Mesodermal cell (in vitro differentiated cells): Measurements from ENCODE around the gene LSAMP.

Source experiments
- H3K27ac ChIP-seq: 2 replicates; pipeline ENCODE4 v1.7.0; 2013; ENCODE audit warnings: mild to moderate bottlenecking, low read depth, low read length, moderate library complexity; ENCODE audit not compliant: severe bottlenecking
- H3K36me3 ChIP-seq: 2 replicates; pipeline ENCODE4 v1.7.1; 2013; ENCODE audit warnings: mild to moderate bottlenecking, low read length, moderate library complexity; ENCODE audit not compliant: control insufficient read depth, insufficient read depth
- H3K4me1 ChIP-seq: one replicate; pipeline ENCODE4 v1.7.1; 2013; ENCODE audit warnings: mild to moderate bottlenecking, low read length; ENCODE audit not compliant: insufficient read depth, control insufficient read depth, poor library complexity, severe bottlenecking
- H3K4me3 ChIP-seq: 2 replicates; pipeline ENCODE4 v1.7.0; 2013; ENCODE audit warnings: low read length, control low read depth, mild to moderate bottlenecking; ENCODE audit not compliant: insufficient read depth, poor library complexity, severe bottlenecking; ENCODE audit errors: extremely low read depth
- H3K9me3 ChIP-seq: 2 replicates; pipeline ENCODE4 v1.7.1; 2013; ENCODE audit warnings: mild to moderate bottlenecking, low read length, moderate library complexity; ENCODE audit not compliant: control insufficient read depth
- WGBS, 2 experiments: methylation state at CpG; one replicate each; pipeline ENCODE4 v1.1.5; 2013; ENCODE audit warnings: missing lambda C conversion rate in 2 of 2; ENCODE audit not compliant: insufficient coverage in 2 of 2; 5-methylcytosine and 5-hydroxymethylcytosine counted together

Gene LSAMP

GRCh38 chr3:116367761-116368395 lies 77.4 kb downstream of the LSAMP start:
- no peak overlapping the region for H3K27ac ChIP-seq
- WGBS, 2 experiments: 73 to 96% methylated on average over 3 to 5 of the region's 9 CpGs
- no peaks in the 10 kb centered on the region for H3K36me3 ChIP-seq
- H3K4me1 ChIP-seq: no peaks in the 10 kb centered on the region
- H3K9me3 ChIP-seq: no peaks in the 10 kb centered on the region
- no peak overlapping the region for H3K4me3 ChIP-seq

- WGBS, 2 experiments: no CpG with 5 or more reads among the region's 2 CpGs
- Histone ChIP-seq H3K27ac (no peak overlapping the region), H3K4me1 (no peaks in the 10 kb centered on the region), H3K4me3 (no peak overlapping the region), H3K36me3 (no peaks in the 10 kb centered on the region), H3K9me3 (no peaks in the 10 kb centered on the region)
These were observed 89.2 kb downstream of the LSAMP start for GRCh38 chr3:116356056-116356455.

DNA sequence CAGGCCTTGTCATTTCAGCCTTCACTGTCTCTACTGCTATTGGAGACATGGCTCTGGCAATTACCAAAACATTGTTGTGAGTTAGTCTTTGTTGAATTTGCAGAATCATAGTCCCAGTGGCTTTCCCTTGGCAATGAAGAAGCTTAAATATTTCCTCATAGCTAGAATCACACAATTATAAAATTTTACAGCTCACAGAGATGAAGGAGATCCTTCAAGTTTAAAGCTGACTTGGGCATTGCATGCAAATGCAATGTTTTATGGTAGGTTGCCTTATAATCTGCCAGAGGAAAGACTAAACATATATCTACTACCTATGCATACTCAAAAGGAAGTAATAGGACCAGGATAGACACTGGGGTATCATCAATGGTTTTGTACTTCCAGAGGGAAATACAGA lies 90.9 kb downstream of the LSAMP start:
- H3K27ac ChIP-seq: no peak overlapping the region
- H3K36me3 ChIP-seq: no peaks in the 10 kb centered on the region
- H3K9me3 ChIP-seq: no peaks in the 10 kb centered on the region
- H3K4me1 ChIP-seq: peaks cover 3% of the 10 kb centered on the region
- H3K4me3 ChIP-seq: no peak overlapping the region

DNA sequence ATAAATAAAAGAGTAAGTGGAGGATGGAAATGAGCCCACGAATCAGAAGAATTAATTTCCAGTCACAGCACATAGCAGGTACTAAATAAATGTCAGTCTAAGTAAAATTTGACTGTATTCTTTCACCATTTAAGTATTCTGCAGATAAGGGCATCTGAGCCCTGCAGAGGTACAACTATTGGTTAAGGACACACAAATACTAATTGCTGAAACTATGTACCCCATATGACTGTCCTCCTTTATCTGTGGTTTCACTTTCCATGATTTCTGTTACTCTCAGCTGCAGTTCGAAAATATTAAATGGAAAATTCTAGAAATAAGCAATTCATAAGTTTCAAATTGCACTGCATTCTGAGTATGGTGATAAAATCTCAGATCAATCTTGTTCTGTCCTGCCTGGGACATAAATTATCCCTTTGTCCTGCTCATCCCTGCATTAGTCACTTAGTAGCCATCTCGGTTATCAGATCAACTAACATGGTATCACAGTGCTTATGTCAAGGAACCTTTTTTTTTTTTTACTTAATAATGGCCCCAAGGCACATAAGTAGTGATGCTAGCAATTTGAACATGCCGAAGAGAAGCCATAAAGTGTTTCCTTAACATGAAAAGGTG lies 95.1 kb downstream of the LSAMP start:
- H3K36me3 ChIP-seq: no peaks in the 10 kb centered on the region
- 90% methylated on average over 2 of the region's 4 CpGs; no CpG with 5 or more reads in 1 of the 2 experiments for WGBS, 2 experiments

GRCh38 chr3:116348216-116348615 lies 97.1 kb downstream of the LSAMP start:
- Histone ChIP-seq H3K27ac (no peak overlapping the region), H3K4me1 (peaks cover 3% of the 10 kb centered on the region), H3K9me3 (no peaks in the 10 kb centered on the region), H3K4me3 (no peak overlapping the region), H3K36me3 (no peaks in the 10 kb centered on the region)
- WGBS, 2 experiments: 91 to 100% methylated on average over 1 to 2 of the region's 3 CpGs

More for the DNA sequence above, 95.1 kb downstream of the LSAMP start:
- Histone ChIP-seq H3K27ac (no peak overlapping the region), H3K4me1 (peaks cover 3% of the 10 kb centered on the region), H3K4me3 (no peak overlapping the region), H3K9me3 (no peaks in the 10 kb centered on the region)

DNA sequence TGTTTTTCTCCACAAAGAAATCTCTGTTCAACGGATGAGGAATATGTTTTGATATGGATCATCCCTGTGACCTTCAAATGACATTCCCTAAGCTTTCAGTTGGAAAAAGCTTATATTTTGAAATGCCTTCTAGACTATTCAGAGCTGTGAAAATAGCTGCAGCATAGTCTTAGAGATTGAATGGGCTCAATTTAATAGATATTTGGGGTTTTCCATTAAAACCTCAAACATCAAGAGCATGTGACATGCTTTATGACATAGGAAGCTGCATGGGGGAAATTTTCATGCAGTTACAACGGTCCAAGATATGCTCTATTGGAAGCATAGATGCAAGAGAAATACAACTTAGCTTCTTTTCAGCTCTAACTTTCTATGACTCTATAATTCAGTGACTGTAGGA lies 102.8 kb downstream of the LSAMP start:
- Histone ChIP-seq H3K9me3 (no peaks in the 10 kb centered on the region), H3K4me3 (no peak overlapping the region), H3K27ac (no peak overlapping the region), H3K4me1 (no peaks in the 10 kb centered on the region), H3K36me3 (no peaks in the 10 kb centered on the region)
- WGBS, 2 experiments: no CpG with 5 or more reads among the region's 2 CpGs

- Histone ChIP-seq H3K36me3 (no peaks in the 10 kb centered on the region), H3K9me3 (no peaks in the 10 kb centered on the region), H3K4me3 (no peak overlapping the region), H3K4me1 (no peaks in the 10 kb centered on the region), H3K27ac (no peak overlapping the region)
These were observed 103.4 kb downstream of the LSAMP start for GRCh38 chr3:116341899-116342298.

DNA sequence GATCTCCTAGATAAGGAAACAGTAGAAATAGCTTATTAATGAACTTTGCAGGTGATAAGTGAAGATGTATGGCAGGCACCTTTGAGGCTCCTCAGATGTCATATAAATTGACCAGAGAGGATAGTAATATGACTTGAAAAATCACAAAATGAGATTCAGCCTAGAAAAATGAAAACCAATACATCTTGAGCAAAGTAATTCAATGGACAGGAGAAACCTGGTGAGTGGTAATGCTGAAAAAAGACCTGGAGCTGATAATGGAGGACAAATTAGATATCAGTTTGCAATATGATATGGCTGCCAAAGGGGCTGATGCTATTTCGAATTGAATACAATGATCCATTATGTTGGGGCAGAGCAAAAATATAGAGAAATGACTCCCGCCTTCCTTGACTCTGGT lies 103.9 kb downstream of the LSAMP start:
- whole genome bisulfite sequencing, 2 experiments: 61 to 94% methylated on average over 2 of the region's 2 CpGs
- Histone ChIP-seq H3K36me3 (no peaks in the 10 kb centered on the region), H3K4me3 (no peak overlapping the region), H3K9me3 (no peaks in the 10 kb centered on the region), H3K4me1 (no peaks in the 10 kb centered on the region), H3K27ac (no peak overlapping the region)

DNA sequence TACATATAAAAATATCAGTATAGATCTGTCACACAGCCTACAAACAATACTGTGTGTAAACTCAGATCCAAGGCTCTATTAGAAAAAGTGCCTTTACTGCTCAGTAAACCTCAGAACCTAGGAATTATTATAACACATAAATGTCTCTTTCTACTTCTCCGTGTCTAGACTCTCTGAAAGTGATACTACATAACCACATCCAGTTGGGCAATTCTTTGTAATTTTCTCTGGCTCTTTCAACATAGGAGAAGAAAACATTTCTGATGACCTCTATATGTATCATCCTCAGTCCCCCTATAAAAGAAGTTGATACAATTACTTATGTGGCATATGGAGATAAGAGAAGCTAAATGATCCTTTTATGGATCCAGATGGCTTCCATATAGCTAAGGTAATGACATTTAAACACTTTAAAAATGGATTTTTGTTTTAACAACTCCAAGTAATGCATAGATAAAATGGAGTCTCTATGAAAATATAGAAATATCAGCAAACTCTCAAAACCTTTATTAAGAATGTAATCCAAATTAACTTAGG lies 104.5 kb downstream of the LSAMP start:
- H3K36me3 ChIP-seq: no peaks in the 10 kb centered on the region
- no peak overlapping the region for H3K4me3 ChIP-seq
- H3K4me1 ChIP-seq: no peaks in the 10 kb centered on the region
- no peak overlapping the region for H3K27ac ChIP-seq
- 100% methylated on average over 1 of the region's 1 CpG; no CpG with 5 or more reads in 1 of the 2 experiments for WGBS, 2 experiments
- no peaks in the 10 kb centered on the region for H3K9me3 ChIP-seq

DNA sequence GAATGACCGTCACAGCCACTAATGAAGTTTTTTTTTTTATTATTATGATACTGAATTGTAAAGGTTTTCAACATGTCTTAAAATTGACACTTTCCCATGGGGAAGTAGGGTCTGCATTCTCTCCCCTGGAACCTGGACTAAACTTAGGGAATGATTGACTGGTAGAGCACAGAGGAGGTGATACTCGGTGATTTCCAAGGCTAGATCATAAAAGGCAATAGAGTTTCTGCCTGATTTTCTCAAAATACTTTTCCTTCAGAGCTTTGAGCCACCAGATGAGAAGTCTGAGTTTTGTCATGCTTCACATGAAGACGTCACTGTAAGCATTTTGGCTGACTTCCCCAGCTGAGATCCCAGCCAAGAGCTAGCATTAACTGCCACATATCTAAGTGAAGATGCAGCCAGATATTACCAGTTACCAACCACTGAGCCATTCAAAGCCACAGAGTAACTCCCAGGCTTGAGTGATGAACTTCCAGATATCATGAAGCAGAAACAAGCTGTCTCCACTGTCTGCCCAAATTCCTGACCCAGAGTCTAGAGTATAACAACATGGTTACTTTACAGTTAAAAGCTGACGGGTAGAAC lies 105.8 kb downstream of the LSAMP start:
- H3K4me3 ChIP-seq: no peak overlapping the region
- 86 to 94% methylated on average over 2 of the region's 4 CpGs for WGBS, 2 experiments
- H3K9me3 ChIP-seq: no peaks in the 10 kb centered on the region
- no peak overlapping the region for H3K27ac ChIP-seq
- H3K4me1 ChIP-seq: no peaks in the 10 kb centered on the region
- no peaks in the 10 kb centered on the region for H3K36me3 ChIP-seq

DNA sequence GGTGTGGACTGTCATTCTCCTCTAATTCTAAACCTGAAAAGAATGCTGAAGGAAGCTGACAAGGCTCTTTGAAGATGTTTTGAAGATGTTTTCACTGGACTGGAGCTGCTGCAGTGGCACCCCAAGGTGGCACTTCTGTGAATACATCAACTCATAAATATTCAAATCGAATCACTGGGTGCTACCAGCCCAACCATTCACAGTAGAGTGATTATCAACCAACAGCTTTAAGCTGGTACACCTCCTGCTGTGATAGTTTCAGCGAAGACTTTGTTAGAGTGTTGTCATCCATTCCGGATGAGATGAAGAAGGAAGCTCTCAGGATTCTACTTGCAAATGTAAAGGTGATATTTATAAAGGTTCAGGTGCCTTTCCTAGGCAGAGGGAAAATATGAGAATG lies 106.6 kb downstream of the LSAMP start:
- Histone ChIP-seq H3K4me1 (no peaks in the 10 kb centered on the region), H3K27ac (no peak overlapping the region), H3K36me3 (no peaks in the 10 kb centered on the region), H3K4me3 (no peak overlapping the region), H3K9me3 (no peaks in the 10 kb centered on the region)
- WGBS, 2 experiments: 32 to 33% methylated on average over 2 to 3 of the region's 3 CpGs
